Activated CD8-positive, alpha-beta T cell treated with anti-CD3 and anti-CD28 coated beads for 36 hours (primary cell): ENCODE data around the gene CDH8. TPM values are rescaled to one million over a fixed set of nuclear protein-coding genes. Genes with fewer than 3 reads are reported as not detected.

ENCODE experiments used
- ATAC-seq: fragments of 200-7000 bp; cut with Tn5 transposase; one replicate; pipeline ENCODE4 v1.10.0; 2021; ENCODE audit warnings: mild to moderate bottlenecking, moderate library complexity
- CTCF ChIA-PET: fragments of 350-600 bp; sonication (Branson Sonifier 250); formaldehyde crosslinking; loops from one replicate; lab custom pipeline; 2021; ENCODE audit warnings: antibody characterized with exemption; lab: Charles Lee
- POLR2A ChIA-PET: fragments of 350-600 bp; sonication (Branson Sonifier 250); formaldehyde crosslinking; loops from one replicate; lab custom pipeline; 2021; ENCODE audit warnings: antibody characterized with exemption; lab: Charles Lee
- DNase-seq: peaks from one replicate; pipeline ENCODE4 v3.0.0-alpha.2; 2020
- H3K27ac Mint-ChIP-seq: one replicate; pipeline ENCODE4 v1.8.0; 2021; ENCODE audit warnings: mild to moderate bottlenecking, mixed read lengths
- H3K27me3 Mint-ChIP-seq: one replicate; pipeline ENCODE4 v1.8.0; 2021; ENCODE audit warnings: mixed read lengths
- H3K36me3 Mint-ChIP-seq: one replicate; pipeline ENCODE4 v1.8.0; 2021; ENCODE audit warnings: low read depth, mixed read lengths
- H3K4me1 Mint-ChIP-seq: one replicate; pipeline ENCODE4 v1.8.0; 2021; ENCODE audit warnings: low read depth, mixed read lengths
- H3K4me3 Mint-ChIP-seq: one replicate; pipeline ENCODE4 v1.8.0; 2021; ENCODE audit warnings: mild to moderate bottlenecking, moderate library complexity, mixed read lengths
- H3K9me3 Mint-ChIP-seq: one replicate; pipeline ENCODE4 v1.8.0; 2021; ENCODE audit warnings: mixed read lengths
- CTCF ChIP-seq: fragments of 200-600 bp; IDR thresholded peaks from one replicate; pipeline ENCODE4 v1.8.0; 2022; ENCODE audit warnings: antibody characterized with exemption, mild to moderate bottlenecking
- intact Hi-C: fragments of 100-400 bp; cut with micrococcal nuclease; formaldehyde crosslinking; loops from one replicate; pipeline ENCODE4 v1.10.0; 2022
- total RNA-seq, 2 experiments: library from RNA; stranded (reverse); gene quantifications; one replicate each; pipeline ENCODE4 v1.2.3, GENCODE V29; 2021

Gene CDH8
- total RNA-seq, 2 experiments from 2014 or later = not detected

GRCh38 chr16:61780161-61780560 lies 256.1 kb downstream of the CDH8 start:
- POLR2A ChIA-PET = no interaction called here
- Mint-ChIP-seq H3K36me3 (no peaks in the 10 kb centered on the region), H3K9me3 (peaks cover 12% of the 10 kb centered on the region), H3K4me3 (no peak overlapping the region), H3K4me1 (no peaks in the 10 kb centered on the region), H3K27ac (no peak overlapping the region), H3K27me3 (no peaks in the 10 kb centered on the region)
- TF ChIP-seq CTCF = no peak
- intact Hi-C loops = no loop called here
- ATAC-seq = no peak
- CTCF ChIA-PET = no interaction called here
- DNase-seq = no peak

- intact Hi-C loops = no loop called here
- Mint-ChIP-seq H3K4me3 (no peak overlapping the region), H3K9me3 (peaks cover 11% of the 10 kb centered on the region), H3K27ac (no peak overlapping the region), H3K36me3 (no peaks in the 10 kb centered on the region), H3K27me3 (no peaks in the 10 kb centered on the region), H3K4me1 (no peaks in the 10 kb centered on the region)
- no peak for ATAC-seq
- DNase-seq = no peak
- ChIA-PET POLR2A (no interaction called here), CTCF (no interaction called here)
- TF ChIP-seq CTCF = no peak
Observed at GRCh38 chr16:61770301-61770700, 265.9 kb downstream of the CDH8 start.

GRCh38 chr16:61763991-61764390 lies 272.2 kb downstream of the CDH8 start:
- H3K27ac Mint-ChIP-seq = no peak overlapping the region
- intact Hi-C loops = no loop called here
- POLR2A ChIA-PET = no interaction called here
- CTCF ChIA-PET = no interaction called here
- H3K36me3 Mint-ChIP-seq = no peaks in the 10 kb centered on the region
- no peaks in the 10 kb centered on the region for H3K27me3 Mint-ChIP-seq
- ATAC-seq (no peak), DNase-seq (no peak)
- no peaks in the 10 kb centered on the region for H3K4me1 Mint-ChIP-seq
- no peak for TF ChIP-seq CTCF
- H3K4me3 Mint-ChIP-seq = no peak overlapping the region
- peaks cover 25% of the 10 kb centered on the region for H3K9me3 Mint-ChIP-seq

GRCh38 chr16:61763013-61763412 lies 273.2 kb downstream of the CDH8 start:
- ATAC-seq (no peak), DNase-seq (no peak)
- intact Hi-C loops = no loop called here
- H3K27ac Mint-ChIP-seq = no peak overlapping the region
- ChIA-PET CTCF (no interaction called here), POLR2A (no interaction called here)
- peaks cover 25% of the 10 kb centered on the region for H3K9me3 Mint-ChIP-seq
- no peaks in the 10 kb centered on the region for H3K27me3 Mint-ChIP-seq
- TF ChIP-seq CTCF = no peak
- H3K4me1 Mint-ChIP-seq = no peaks in the 10 kb centered on the region
- no peak overlapping the region for H3K4me3 Mint-ChIP-seq
- no peaks in the 10 kb centered on the region for H3K36me3 Mint-ChIP-seq

- ATAC-seq (no peak), DNase-seq (no peak)
- ChIA-PET POLR2A (no interaction called here), CTCF (no interaction called here)
- no peaks in the 10 kb centered on the region for H3K4me1 Mint-ChIP-seq
- H3K27me3 Mint-ChIP-seq = no peaks in the 10 kb centered on the region
- H3K36me3 Mint-ChIP-seq = no peaks in the 10 kb centered on the region
- peaks cover 17% of the 10 kb centered on the region for H3K9me3 Mint-ChIP-seq
- intact Hi-C loops = no loop called here
- TF ChIP-seq CTCF = no peak
- no peak overlapping the region for H3K4me3 Mint-ChIP-seq
- no peak overlapping the region for H3K27ac Mint-ChIP-seq
Observed at GRCh38 chr16:61730997-61731396, 305.2 kb downstream of the CDH8 start.
